GM12865 (cell line): Measurements from ENCODE around the gene GRID1.

Source experiments
- DNase-seq: peaks from one replicate; pipeline ENCODE4 v3.0.0; 2010; ENCODE audit warnings: low read depth
- H3K4me3 ChIP-seq: 2 replicates; pipeline ENCODE4 v1.5.1; 2011; ENCODE audit warnings: mild to moderate bottlenecking, low read depth, low read length, control low read depth
- TF ChIP-seq, protein P1 (sequence below): IDR thresholded peaks from 2 replicates; pipeline ENCODE4 v1.5.1; 2011; ENCODE audit warnings: low read length, control low read depth, low read depth, inconsistent platforms; ENCODE audit not compliant: insufficient read depth; ENCODE audit errors: missing control alignments

GRID1 gene

DNA sequence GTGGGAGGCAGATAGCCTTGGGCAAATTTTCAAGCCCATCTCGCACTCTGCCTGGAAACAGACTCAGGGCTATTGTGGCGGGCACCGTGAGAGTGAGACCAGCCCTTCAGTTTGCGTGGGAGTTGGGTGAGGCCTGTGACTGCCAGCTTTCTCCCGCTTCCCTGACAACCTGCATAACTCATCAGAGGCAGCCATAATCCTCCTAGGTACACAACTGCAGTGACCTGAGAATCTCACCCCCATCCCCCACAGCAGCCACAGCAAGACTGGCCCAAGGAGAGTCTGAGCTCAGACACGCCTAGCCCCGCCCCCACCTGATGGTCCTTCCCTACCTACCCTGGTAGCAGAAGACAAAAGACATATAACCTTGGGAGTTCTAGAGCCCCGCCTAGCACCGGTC is 275.4 kb downstream of the GRID1 start:
- H3K4me3 ChIP-seq, result no peak overlapping the region
- TF ChIP-seq, protein P1, sequence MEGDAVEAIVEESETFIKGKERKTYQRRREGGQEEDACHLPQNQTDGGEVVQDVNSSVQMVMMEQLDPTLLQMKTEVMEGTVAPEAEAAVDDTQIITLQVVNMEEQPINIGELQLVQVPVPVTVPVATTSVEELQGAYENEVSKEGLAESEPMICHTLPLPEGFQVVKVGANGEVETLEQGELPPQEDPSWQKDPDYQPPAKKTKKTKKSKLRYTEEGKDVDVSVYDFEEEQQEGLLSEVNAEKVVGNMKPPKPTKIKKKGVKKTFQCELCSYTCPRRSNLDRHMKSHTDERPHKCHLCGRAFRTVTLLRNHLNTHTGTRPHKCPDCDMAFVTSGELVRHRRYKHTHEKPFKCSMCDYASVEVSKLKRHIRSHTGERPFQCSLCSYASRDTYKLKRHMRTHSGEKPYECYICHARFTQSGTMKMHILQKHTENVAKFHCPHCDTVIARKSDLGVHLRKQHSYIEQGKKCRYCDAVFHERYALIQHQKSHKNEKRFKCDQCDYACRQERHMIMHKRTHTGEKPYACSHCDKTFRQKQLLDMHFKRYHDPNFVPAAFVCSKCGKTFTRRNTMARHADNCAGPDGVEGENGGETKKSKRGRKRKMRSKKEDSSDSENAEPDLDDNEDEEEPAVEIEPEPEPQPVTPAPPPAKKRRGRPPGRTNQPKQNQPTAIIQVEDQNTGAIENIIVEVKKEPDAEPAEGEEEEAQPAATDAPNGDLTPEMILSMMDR, result no peak
- DNase-seq, result no peak

DNA sequence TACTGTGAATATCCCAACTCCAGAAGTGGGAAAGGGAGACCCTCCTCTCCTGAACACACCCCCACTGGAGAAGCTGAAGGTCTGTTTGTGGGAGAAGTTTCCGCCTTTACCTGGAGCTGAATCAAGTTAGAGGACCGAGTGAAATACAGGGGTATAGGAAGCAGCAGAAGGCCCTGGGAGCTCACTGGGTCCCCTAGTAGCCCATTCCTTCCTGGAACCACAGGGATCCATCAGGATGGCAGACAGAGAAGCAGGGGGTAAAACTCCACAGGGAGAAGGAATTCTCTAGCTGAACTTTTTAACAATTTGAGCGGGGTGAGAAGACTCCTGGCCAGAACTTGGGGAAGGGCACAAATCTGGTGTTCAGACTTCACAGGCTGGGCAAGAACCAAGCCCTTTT is 275.8 kb downstream of the GRID1 start:
- DNase-seq, result no peak
- TF ChIP-seq, protein P1, result no peak
- H3K4me3 ChIP-seq, result no peak overlapping the region

DNA sequence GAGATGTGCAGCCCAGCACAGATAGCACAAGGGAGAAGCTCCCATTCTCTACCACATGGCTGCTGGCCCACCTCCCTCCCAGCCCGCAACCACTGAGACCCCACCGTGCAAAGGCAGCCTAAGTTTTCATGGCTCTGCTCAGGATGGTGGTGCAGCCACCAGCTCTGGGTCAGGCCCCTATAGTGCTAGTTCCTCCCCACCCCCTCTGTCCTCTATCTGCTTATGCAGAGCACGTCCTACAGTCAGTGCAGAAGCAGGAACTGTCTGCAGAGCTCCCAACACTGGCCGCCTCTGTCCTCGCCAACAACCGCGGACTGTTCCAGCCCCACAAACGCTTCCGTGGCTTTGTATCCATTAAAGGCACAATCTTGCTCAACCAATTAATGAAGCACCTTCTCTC is 278.9 kb downstream of the GRID1 start:
- TF ChIP-seq, protein P1, result no peak
- no peak for DNase-seq
- H3K4me3 ChIP-seq, result no peak overlapping the region

DNA sequence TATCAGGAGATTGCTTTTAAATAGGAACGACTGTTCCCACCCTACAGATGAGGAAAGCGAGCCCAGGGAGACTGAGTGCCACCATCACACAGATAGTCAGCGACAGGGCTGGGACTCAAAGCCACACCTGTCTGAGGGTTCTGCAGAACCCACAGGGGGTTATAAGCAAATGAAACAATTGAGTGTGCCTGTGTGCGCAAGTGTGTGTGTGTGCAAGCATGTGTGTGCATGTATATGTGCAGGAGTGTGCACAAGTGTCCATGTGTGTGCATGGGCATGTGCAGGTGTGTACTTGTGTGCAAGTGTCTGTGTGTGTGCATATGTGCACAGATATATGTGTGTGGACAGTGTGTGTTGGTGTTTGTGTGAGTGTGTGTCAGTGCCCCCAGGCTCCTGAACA is 280.2 kb downstream of the GRID1 start:
- TF ChIP-seq, protein P1, result no peak
- H3K4me3 ChIP-seq, result no peak overlapping the region

DNA sequence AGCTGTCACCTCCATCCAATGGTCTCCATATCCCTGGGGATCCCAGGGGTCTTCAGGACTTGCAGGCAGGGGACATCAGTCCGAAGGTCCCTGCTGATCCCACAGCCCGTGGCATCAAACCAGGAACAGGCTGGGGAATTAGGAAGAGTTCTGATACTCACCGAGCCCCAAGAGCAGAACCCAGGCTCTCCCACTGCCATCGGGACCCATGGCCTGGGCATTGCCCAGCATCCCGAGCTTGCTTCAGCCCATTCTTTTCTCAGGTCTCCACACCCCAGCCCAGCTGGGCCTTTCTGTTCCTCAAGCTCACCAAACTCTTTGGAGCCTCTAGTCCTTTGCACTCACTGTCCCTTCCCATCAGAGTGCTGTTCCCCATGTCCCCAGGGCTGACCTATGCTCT is 280.9 kb downstream of the GRID1 start:
- DNase-seq, result no peak
- H3K4me3 ChIP-seq, result no peak overlapping the region
- TF ChIP-seq, protein P1, result no peak

More for the DNA sequence above, 280.2 kb downstream of the GRID1 start:
- no peak for DNase-seq

DNA sequence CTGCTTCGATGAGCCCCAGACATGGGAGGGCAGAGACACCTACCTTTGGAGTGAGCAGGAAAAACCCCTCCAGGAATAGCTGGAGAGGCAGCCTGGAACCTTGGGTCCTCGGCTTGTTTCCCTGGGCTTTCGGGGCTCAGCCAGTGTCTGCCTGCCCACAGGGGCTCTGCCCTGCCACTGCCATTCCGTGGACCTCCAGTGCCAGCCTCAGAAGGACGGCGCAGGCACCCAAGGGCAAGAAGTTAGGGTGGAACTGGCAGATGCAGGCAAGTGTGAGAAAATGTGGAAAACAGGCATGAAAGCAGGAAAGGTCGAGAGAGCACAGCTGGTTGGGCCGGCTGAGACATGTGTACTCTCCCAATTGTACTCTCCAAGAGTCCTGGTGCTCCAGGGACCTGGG is 281.5 kb downstream of the GRID1 start:
- no peak overlapping the region for H3K4me3 ChIP-seq
- DNase-seq, result no peak
- TF ChIP-seq, protein P1, result no peak

DNA sequence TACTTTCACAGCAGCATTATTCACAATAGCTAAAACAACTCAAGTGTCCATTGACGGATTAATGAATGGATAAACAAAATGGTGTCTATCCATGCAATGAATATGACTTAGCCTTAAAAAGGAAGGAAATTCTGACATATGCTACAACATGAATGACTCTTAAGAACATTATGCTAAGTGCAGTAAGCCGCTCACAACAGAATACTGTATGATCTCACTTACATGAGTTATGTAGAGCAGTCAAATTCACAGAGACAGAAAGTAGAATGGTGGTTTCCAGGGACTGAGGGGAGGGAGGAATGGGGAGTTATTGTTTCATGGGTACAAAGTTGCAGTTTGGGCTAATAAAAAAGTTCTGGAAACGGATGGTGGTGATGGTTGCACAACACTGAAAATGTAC is 282.0 kb downstream of the GRID1 start:
- no peak overlapping the region for H3K4me3 ChIP-seq
- no peak for DNase-seq
- TF ChIP-seq, protein P1, result no peak
